Stimulated activated CD4-positive, alpha-beta T cell treated with anti-CD3 and anti-CD28 coated beads, Interleukin-1b, Interleukin-23, amount 100 ng/mL, for 24 hours (primary cell): ENCODE data around the gene KLK15.
A peak's percentile ranks its signal among the peaks of the same experiment; 100 is the strongest.

ENCODE experiments used
- DNase-seq, 4 experiments: peaks; one replicate each; pipeline ENCODE4 v3.0.0-alpha.2; 2020; ENCODE audit warnings: low read depth in 4 of 4, low spot score in 1 of 4

The KLK15 gene

GRCh38 chr19:50833117-50833801, at the start of gene KLK15:
KLK15 (minus strand) TSS chr19:50833574; CDS start chr19:50831492, 2,082 bp downstream.
- DNase-seq = no peak

- no peak for DNase-seq
Measured at GRCh38 chr19:50882188-50882587, 48.8 kb upstream of the KLK15 start.

GRCh38 chr19:50880241-50880640, 46.9 kb upstream of the KLK15 start:
- no peak for DNase-seq

- DNase-seq = no peak
Measured at GRCh38 chr19:50878851-50879250, 45.5 kb upstream of the KLK15 start.

GRCh38 chr19:50877338-50877737, 44.0 kb upstream of the KLK15 start:
- DNase-seq = no peak

GRCh38 chr19:50876456-50876855, 43.1 kb upstream of the KLK15 start:
- DNase-seq = no peak

GRCh38 chr19:50875795-50876422, 42.5 kb upstream of the KLK15 start:
- DNase-seq = no peak

- DNase-seq = no peak
Measured at GRCh38 chr19:50874211-50874610, 40.8 kb upstream of the KLK15 start.

- DNase-seq = no peak
Measured at GRCh38 chr19:50873056-50873455, 39.7 kb upstream of the KLK15 start, which contains the start of gene KLK2. KLK2 (plus strand) TSS chr19:50873439; CDS start chr19:50873474, 35 bp downstream.

GRCh38 chr19:50870417-50871089, 37.2 kb upstream of the KLK15 start:
- DNase-seq = peak in 2 of 4 experiments; percentile 2 to 20

GRCh38 chr19:50869479-50869878, 36.1 kb upstream of the KLK15 start:
- no peak for DNase-seq

- no peak for DNase-seq
Measured at GRCh38 chr19:50861496-50862286, 28.3 kb upstream of the KLK15 start.

- no peak for DNase-seq
Measured at GRCh38 chr19:50861010-50861409, 27.6 kb upstream of the KLK15 start.

- no peak for DNase-seq
Measured at GRCh38 chr19:50859849-50860248, 26.5 kb upstream of the KLK15 start.

GRCh38 chr19:50858886-50859285, 25.5 kb upstream of the KLK15 start:
- no peak for DNase-seq

- DNase-seq = no peak
Measured at GRCh38 chr19:50857366-50857765, 24.0 kb upstream of the KLK15 start.

- DNase-seq = no peak
Measured at GRCh38 chr19:50854636-50855410, 21.4 kb upstream of the KLK15 start, which contains the start of gene KLK3. KLK3 (plus strand) TSS chr19:50854915; CDS start chr19:50854956, 41 bp downstream.

- DNase-seq = no peak
Measured at GRCh38 chr19:50851620-50852019, 18.2 kb upstream of the KLK15 start.

GRCh38 chr19:50850738-50851137, 17.4 kb upstream of the KLK15 start:
- no peak for DNase-seq

- DNase-seq = no peak
Measured at GRCh38 chr19:50844296-50844935, 11.0 kb upstream of the KLK15 start.
